IPS-18a (cell line): ENCODE data around the gene GAST.
"Not testable (repeated sequence)": the region's sequence is repeated elsewhere in the genome, so short reads cannot be mapped to it uniquely, and the experiment has no call there.

Experiments
- H3K27ac ChIP-seq: one replicate; pipeline ENCODE4 v1.5.1; 2013; ENCODE audit warnings: low read length
- H3K27me3 ChIP-seq: one replicate; pipeline ENCODE4 v1.6.1; 2013; ENCODE audit warnings: mild to moderate bottlenecking, low read length; ENCODE audit not compliant: control insufficient read depth, insufficient read depth
- H3K36me3 ChIP-seq: one replicate; pipeline ENCODE4 v1.6.1; 2013; ENCODE audit warnings: low read depth, low read length; ENCODE audit not compliant: control insufficient read depth
- H3K4me1 ChIP-seq: one replicate; pipeline ENCODE4 v1.6.1; 2013; ENCODE audit warnings: low read depth, low read length; ENCODE audit not compliant: control insufficient read depth
- H3K4me3 ChIP-seq: one replicate; pipeline ENCODE4 v1.5.1; 2013; ENCODE audit warnings: low read length
- H3K9ac ChIP-seq: one replicate; pipeline ENCODE4 v1.6.1; 2013; ENCODE audit warnings: mild to moderate bottlenecking, low read length, moderate library complexity
- H3K9me3 ChIP-seq: one replicate; pipeline ENCODE4 v1.6.1; 2013; ENCODE audit warnings: low read depth, low read length; ENCODE audit not compliant: control insufficient read depth

GAST gene

GRCh38 chr17:41697122-41697962 lies 14.8 kb upstream of the GAST start:
- Histone ChIP-seq H3K27me3 (no peaks in the 10 kb centered on the region), H3K9me3 (no peaks in the 10 kb centered on the region), H3K4me1 (no peaks in the 10 kb centered on the region), H3K9ac (no peak overlapping the region), H3K4me3 (no peak overlapping the region), H3K27ac (no peak overlapping the region), H3K36me3 (peaks cover 13% of the 10 kb centered on the region)

DNA sequence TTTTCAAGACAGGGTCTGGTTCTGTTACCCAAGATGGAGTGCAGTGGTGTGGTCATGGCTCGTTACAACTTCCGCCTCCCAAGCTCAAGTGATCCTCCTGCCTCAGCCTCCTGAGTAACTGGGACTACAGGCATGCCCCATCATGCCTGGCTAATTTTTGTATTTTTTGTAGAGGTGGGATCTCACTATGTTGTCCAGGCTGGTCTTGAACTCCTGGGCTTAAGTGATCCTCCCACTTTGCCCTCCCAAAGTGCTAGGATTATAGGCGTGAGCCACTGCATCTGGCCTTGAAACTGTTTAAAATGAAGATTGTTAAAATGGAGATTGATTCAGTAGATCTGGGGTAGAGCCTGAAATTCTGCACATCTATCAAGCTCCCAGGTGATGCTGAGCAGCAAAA lies 11.3 kb upstream of the GAST start:
- H3K27me3 ChIP-seq, result peaks cover 10% of the 10 kb centered on the region
- H3K4me1 ChIP-seq, H3K4me3 ChIP-seq, H3K9ac ChIP-seq, H3K27ac ChIP-seq, H3K36me3 ChIP-seq, H3K9me3 ChIP-seq: not testable (repeated sequence)

DNA sequence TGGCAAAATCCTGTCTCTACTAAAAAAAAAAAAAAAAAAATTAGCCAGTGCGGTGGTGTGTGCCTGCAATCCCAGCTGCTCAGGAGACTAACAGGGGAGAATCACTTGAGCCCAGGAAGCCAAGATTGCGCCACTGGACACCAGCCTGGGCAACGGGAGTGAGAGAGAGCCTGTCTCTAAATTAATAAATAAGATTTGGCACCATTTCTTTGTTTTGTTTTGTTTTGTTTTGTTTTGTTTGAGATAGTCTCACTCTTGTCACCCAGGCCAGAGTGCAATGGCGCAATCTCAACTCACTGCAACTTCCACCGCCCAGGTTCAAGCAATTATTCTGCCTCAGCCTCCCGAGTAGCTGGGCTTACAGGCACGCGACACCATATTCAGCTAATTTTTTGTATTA lies 9.4 kb upstream of the GAST start:
- Histone ChIP-seq H3K27me3 (peaks cover 29% of the 10 kb centered on the region), H3K27ac (no peak overlapping the region), H3K9me3 (no peaks in the 10 kb centered on the region), H3K4me3 (no peak overlapping the region), H3K9ac (no peak overlapping the region), H3K36me3 (no peaks in the 10 kb centered on the region), H3K4me1 (peaks cover 12% of the 10 kb centered on the region)

DNA sequence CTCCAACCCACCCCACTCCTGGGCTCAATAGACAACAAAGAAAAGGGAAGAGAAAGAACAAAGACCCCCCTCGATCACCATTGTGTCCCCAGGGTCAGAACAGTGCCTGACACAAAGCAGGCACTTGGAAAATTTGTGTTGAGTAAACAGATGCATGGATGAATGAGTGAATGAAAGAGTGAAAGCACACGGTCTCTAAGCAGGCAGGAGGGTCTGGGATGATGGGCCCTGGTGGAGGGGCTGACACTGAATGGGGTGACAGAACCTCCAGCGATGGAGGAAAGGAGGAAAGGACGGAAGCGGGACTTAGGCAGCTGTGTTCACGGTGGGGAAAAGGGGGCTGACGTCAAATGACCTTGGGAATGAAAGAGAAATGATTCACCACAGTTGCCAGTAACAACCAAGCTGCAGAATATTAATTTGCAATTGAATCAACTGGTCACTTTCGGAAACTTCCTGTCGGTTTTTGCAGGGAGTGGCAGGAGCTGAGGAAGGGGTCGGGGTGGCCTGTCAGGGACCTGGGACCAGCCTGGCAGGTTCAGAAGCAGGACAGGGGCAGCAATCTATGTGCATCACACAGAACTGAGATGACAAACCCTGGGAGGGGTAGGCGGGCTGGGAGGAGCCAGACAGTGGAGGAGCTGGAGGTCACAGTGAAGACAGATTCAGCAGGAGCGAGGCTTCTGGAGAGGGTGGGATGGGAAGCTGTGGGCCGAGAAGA lies 6.7 kb upstream of the GAST start:
- Histone ChIP-seq H3K9me3 (no peaks in the 10 kb centered on the region), H3K4me3 (no peak overlapping the region), H3K27ac (no peak overlapping the region), H3K9ac (no peak overlapping the region), H3K4me1 (peaks cover 12% of the 10 kb centered on the region), H3K36me3 (no peaks in the 10 kb centered on the region), H3K27me3 (peaks cover 50% of the 10 kb centered on the region)

- Histone ChIP-seq H3K36me3 (no peaks in the 10 kb centered on the region), H3K9ac (no peak overlapping the region), H3K27ac (no peak overlapping the region), H3K4me3 (no peak overlapping the region), H3K4me1 (peaks cover 12% of the 10 kb centered on the region), H3K9me3 (no peaks in the 10 kb centered on the region), H3K27me3 (peaks cover 72% of the 10 kb centered on the region)
Measured at GRCh38 chr17:41707803-41708669, 4.1 kb upstream of the GAST start.

GRCh38 chr17:41710472-41711090 lies 1.6 kb upstream of the GAST start:
- Histone ChIP-seq H3K4me1 (peaks cover 6% of the 10 kb centered on the region), H3K9ac (no peak overlapping the region), H3K4me3 (no peak overlapping the region), H3K9me3 (no peaks in the 10 kb centered on the region), H3K36me3 (no peaks in the 10 kb centered on the region), H3K27ac (no peak overlapping the region), H3K27me3 (peaks cover 64% of the 10 kb centered on the region)

GRCh38 chr17:41717408-41718286 lies 5.5 kb downstream of the GAST start:
- Histone ChIP-seq H3K9ac (no peak overlapping the region), H3K27ac (no peak overlapping the region), H3K4me1 (no peaks in the 10 kb centered on the region), H3K9me3 (no peaks in the 10 kb centered on the region), H3K27me3 (peaks cover 1% of the 10 kb centered on the region), H3K36me3 (no peaks in the 10 kb centered on the region), H3K4me3 (no peak overlapping the region)

DNA sequence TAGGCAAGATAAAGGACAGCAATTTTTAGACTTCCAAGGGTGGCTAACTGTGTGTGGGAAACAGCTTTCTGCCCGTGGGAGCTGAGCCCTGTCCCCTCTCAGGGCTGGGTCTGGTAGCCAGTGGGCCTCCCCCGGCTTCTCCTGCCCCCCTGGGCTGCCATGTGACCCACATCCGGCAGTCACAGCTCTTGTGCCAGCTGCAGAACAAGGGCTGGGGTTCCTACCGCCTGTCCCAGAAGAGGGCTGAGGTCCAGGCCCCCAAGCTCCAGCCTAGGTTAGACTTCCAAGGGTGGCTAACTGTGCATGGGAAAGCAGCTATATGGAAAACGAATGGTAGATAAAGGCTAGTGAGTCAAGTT lies 6.1 kb downstream of the GAST start:
- Histone ChIP-seq H3K36me3 (no peaks in the 10 kb centered on the region), H3K27me3 (no peaks in the 10 kb centered on the region), H3K27ac (no peak overlapping the region), H3K9me3 (no peaks in the 10 kb centered on the region), H3K9ac (no peak overlapping the region), H3K4me1 (no peaks in the 10 kb centered on the region), H3K4me3 (no peak overlapping the region)

- Histone ChIP-seq H3K9me3 (no peaks in the 10 kb centered on the region), H3K27me3 (no peaks in the 10 kb centered on the region), H3K9ac (no peak overlapping the region), H3K4me1 (no peaks in the 10 kb centered on the region), H3K27ac (no peak overlapping the region), H3K4me3 (no peak overlapping the region), H3K36me3 (no peaks in the 10 kb centered on the region)
Measured at GRCh38 chr17:41722231-41722630, 10.1 kb downstream of the GAST start.

GRCh38 chr17:41723801-41724475 lies 11.8 kb downstream of the GAST start:
- H3K9me3 ChIP-seq, result no peaks in the 10 kb centered on the region
- H3K9ac ChIP-seq, result no peak overlapping the region
- H3K4me3 ChIP-seq, result no peak overlapping the region
- H3K27ac ChIP-seq, result no peak overlapping the region
- H3K4me1 ChIP-seq, result no peaks in the 10 kb centered on the region
- H3K27me3 ChIP-seq, result no peaks in the 10 kb centered on the region
- no peaks in the 10 kb centered on the region for H3K36me3 ChIP-seq
